ENCODE results near the gene GGTLC2. TPM values are rescaled to one million over a fixed set of nuclear protein-coding genes. Genes with fewer than 3 reads are reported as not detected.
"Not testable (repeated sequence)": the region's sequence is repeated elsewhere in the genome, so short reads cannot be mapped to it uniquely, and the experiment has no call there.

Gene GGTLC2
- total and polyA plus RNA-seq, 11 donors = not detected

GRCh38 chr22:22618448-22618847 lies 26.0 kb upstream of the GGTLC2 start:
- no peak for ATAC-seq
- peaks cover 0 to 23% (median 6%) of the 10 kb centered on the region in 9 donors for H3K27me3 ChIP-seq
- 81 to 89% (median 83%) methylated on average over 6 to 7 of the region's 7 CpGs for WGBS, 4 donors
- H3K4me3 ChIP-seq = no peak overlapping the region
- H3K27ac ChIP-seq = no peak overlapping the region
- no peaks in the 10 kb centered on the region for H3K9me3 ChIP-seq
- H3K4me1 ChIP-seq = no peaks in the 10 kb centered on the region
- no peaks in the 10 kb centered on the region for H3K36me3 ChIP-seq
- TF ChIP-seq POLR2A (IDR thresholded peaks at IDR 0.05) = no peak
- TF ChIP-seq CTCF (IDR thresholded peaks at IDR 0.05) = no peak
- no peak for DNase-seq
- intact Hi-C loops (cut with DNase I) = no loop called here

- Histone ChIP-seq H3K27ac (no peak overlapping the region), H3K4me3 (no peak overlapping the region), H3K4me1 (no peaks in the 10 kb centered on the region), H3K36me3 (no peaks in the 10 kb centered on the region), H3K9me3 (no peaks in the 10 kb centered on the region), H3K27me3 (peaks cover 0 to 23% (median 6%) of the 10 kb centered on the region in 9 donors)
- ATAC-seq (no peak), DNase-seq (no peak)
- intact Hi-C loops (cut with DNase I) = no loop called here
- WGBS, 4 donors = 59 to 80% (median 73%) methylated on average over 2 of the region's 2 CpGs
- TF ChIP-seq CTCF (IDR thresholded peaks at IDR 0.05) = no peak
- no peak for TF ChIP-seq POLR2A (IDR thresholded peaks at IDR 0.05)
These were observed 25.5 kb upstream of the GGTLC2 start for GRCh38 chr22:22618923-22619322.

GRCh38 chr22:22619765-22620414 lies 24.5 kb upstream of the GGTLC2 start:
- Histone ChIP-seq H3K9me3 (peaks cover 0 to 5% (median 0%) of the 10 kb centered on the region in 12 donors), H3K4me1 (no peaks in the 10 kb centered on the region), H3K27ac (no peak overlapping the region), H3K27me3 (peaks cover 0 to 23% (median 6%) of the 10 kb centered on the region in 9 donors), H3K4me3 (no peak overlapping the region), H3K36me3 (no peaks in the 10 kb centered on the region)
- no peak for ATAC-seq
- WGBS, 4 donors = 52 to 62% (median 59%) methylated on average over 3 of the region's 3 CpGs
- intact Hi-C loops (cut with DNase I) = no loop called here
- TF ChIP-seq POLR2A (IDR thresholded peaks at IDR 0.05) = no peak
- no peak for TF ChIP-seq CTCF (IDR thresholded peaks at IDR 0.05)
- no peak for DNase-seq

- intact Hi-C loops (cut with DNase I); DNase-seq; H3K27ac ChIP-seq; H3K4me3 ChIP-seq; H3K36me3 ChIP-seq; H3K9me3 ChIP-seq; H3K4me1 ChIP-seq; H3K27me3 ChIP-seq: not testable (repeated sequence)
- ATAC-seq = peak in 1 of 4 donors; percentile 65
- WGBS, 4 donors = 82 to 87% (median 82%) methylated on average over 3 to 14 of the region's 18 CpGs
These were observed 15.6 kb upstream of the GGTLC2 start for GRCh38 chr22:22628546-22629495.

GRCh38 chr22:22631223-22631652 lies 13.2 kb upstream of the GGTLC2 start:
- H3K27ac ChIP-seq; H3K9me3 ChIP-seq; DNase-seq; H3K4me3 ChIP-seq; H3K27me3 ChIP-seq; H3K36me3 ChIP-seq; H3K4me1 ChIP-seq; ATAC-seq; intact Hi-C loops (cut with DNase I): not testable (repeated sequence)
- 21 to 54% (median 42%) methylated on average over 3 to 7 of the region's 7 CpGs for WGBS, 4 donors

- H3K4me1 ChIP-seq; H3K9me3 ChIP-seq; H3K4me3 ChIP-seq; H3K36me3 ChIP-seq; H3K27me3 ChIP-seq; ATAC-seq; intact Hi-C loops (cut with DNase I); DNase-seq; H3K27ac ChIP-seq: not testable (repeated sequence)
- 94 to 100% (median 98%) methylated on average over 4 to 13 of the region's 15 CpGs; no CpG with 5 or more reads in 1 of the 4 donors for WGBS, 4 donors
These were observed 12.2 kb upstream of the GGTLC2 start for GRCh38 chr22:22632226-22632625.

GRCh38 chr22:22633533-22633932 lies 10.9 kb upstream of the GGTLC2 start:
- H3K4me3 ChIP-seq; H3K27me3 ChIP-seq; ATAC-seq; H3K27ac ChIP-seq; H3K9me3 ChIP-seq; DNase-seq; H3K4me1 ChIP-seq; intact Hi-C loops (cut with DNase I); H3K36me3 ChIP-seq: not testable (repeated sequence)
- 85 to 90% (median 87%) methylated on average over 7 to 14 of the region's 14 CpGs for WGBS, 4 donors

Measured in heart left ventricle (tissue), 16 donors.